GM12801 (cell line): ENCODE results near the gene KRT38.

Source experiments
- TF ChIP-seq, protein P1 (sequence below): IDR thresholded peaks from one replicate; pipeline ENCODE4 v1.5.1; 2011; ENCODE audit warnings: control low read depth; ENCODE audit not compliant: insufficient read length; ENCODE audit errors: extremely low read depth

KRT38 gene

DNA sequence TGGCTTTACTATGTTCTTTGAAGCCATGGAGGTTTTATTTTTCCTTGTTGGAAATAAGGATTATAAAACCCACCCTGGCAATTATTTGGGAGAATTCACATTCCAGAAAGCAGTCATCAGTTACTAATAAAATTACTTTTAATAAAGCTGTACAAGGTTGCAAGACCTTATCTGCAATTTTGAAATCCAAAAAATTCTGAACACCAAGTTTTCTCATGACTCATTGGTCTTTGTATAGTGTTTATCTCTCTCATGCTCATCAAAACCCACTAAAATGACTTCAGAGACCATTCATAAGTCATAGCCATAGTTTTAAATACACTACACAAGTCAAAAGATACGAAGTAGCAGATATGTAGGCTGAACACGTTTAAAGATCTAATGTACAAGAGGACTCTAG is 6.0 kb upstream of the KRT38 start:
- TF ChIP-seq, protein P1, sequence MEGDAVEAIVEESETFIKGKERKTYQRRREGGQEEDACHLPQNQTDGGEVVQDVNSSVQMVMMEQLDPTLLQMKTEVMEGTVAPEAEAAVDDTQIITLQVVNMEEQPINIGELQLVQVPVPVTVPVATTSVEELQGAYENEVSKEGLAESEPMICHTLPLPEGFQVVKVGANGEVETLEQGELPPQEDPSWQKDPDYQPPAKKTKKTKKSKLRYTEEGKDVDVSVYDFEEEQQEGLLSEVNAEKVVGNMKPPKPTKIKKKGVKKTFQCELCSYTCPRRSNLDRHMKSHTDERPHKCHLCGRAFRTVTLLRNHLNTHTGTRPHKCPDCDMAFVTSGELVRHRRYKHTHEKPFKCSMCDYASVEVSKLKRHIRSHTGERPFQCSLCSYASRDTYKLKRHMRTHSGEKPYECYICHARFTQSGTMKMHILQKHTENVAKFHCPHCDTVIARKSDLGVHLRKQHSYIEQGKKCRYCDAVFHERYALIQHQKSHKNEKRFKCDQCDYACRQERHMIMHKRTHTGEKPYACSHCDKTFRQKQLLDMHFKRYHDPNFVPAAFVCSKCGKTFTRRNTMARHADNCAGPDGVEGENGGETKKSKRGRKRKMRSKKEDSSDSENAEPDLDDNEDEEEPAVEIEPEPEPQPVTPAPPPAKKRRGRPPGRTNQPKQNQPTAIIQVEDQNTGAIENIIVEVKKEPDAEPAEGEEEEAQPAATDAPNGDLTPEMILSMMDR, result no peak

DNA sequence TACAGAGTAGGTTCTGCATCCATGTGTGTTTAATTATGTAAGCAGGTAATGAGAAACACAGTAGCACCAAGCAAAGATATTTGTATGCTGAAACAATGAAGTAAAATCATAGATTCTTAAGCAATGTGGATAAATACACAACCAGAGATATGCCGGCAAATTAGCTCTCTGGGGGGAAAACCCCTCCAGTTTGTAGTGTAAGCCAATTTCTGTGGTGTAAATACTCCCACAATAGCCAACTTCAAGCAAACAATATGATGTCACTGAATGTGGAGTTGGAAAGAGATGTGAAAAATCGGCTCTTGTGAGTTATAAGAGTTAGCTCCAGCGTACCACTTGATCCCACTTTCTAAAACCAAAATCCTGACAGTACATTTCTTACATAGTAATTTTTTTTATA is 3.9 kb upstream of the KRT38 start:
- TF ChIP-seq, protein P1, result no peak

DNA sequence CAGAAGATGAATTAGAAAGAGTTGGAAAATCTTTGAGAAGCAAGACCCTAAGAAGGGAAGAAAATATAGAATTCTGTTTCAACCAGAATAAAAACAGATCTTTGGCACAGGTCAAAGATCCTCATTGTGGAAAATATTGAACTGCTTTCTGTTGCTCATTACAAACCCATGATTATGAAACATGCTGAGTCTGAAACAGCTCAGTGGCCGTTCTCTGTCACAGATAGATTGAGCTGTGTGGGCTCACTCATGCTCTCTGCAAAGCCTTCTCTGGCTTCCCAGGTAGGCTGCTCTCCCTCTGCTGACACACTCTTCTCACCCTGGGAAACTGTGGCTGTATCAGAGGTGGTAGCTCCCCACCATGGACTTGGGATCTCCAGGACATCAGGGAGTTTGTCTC is 3.4 kb upstream of the KRT38 start:
- TF ChIP-seq, protein P1, result no peak

DNA sequence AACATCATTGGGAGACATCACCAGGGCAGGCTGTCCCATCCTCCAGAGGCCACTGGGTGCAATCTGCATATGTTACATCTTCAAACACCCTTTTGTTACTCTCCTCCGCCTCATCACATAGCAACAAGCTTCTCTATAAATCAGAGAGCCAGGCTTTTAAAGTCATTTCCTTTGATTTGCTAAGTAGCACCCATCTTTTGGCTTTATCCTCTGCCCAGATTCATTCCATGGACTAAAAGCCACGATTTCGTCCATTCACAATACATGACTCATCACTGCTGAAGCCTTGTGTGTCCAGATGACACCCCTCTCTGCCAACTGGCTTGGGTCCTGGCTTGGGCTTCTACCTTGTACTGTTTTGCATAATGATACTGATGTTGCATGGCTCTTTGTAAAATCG is 2.0 kb upstream of the KRT38 start:
- TF ChIP-seq, protein P1, result no peak

DNA sequence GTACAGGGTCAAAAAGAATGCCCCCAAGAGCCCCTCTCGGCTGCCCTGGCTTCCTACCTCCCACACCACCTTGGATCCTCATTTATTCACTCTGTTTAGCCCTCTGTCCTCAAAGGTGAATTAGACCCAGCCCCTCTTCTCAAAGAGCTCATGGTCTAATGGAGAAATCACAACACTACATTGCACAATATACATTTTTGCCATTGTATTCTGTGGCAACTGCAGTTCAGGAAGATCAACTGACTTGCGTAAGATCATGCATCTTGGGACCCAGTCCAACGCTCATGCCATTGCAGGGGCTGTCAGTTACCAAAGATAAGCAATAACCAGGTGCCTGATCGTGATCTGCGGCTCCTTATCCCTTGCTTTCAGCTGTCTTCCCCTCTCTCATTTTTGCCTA is 1.4 kb downstream of the KRT38 start:
- TF ChIP-seq, protein P1, result no peak

DNA sequence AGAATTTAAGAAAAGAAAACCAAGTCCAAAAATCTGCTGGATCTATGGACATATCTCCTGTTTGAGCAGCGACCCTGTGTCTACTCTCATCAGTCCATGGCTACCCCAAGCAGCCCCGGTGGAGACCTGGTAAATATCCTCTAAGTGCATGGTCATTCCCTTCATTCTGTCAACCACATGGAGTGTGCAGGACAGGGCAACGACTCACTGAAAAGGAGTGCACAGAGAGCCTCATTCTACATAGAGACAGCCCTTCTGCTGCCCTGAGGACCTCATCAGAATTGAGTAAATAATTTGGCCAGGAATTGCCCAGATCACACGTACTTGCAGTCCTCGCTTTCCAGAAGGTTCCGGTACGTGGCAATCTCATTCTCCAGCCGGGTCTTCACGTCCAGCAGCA is 3.0 kb downstream of the KRT38 start:
- TF ChIP-seq, protein P1, result no peak

DNA sequence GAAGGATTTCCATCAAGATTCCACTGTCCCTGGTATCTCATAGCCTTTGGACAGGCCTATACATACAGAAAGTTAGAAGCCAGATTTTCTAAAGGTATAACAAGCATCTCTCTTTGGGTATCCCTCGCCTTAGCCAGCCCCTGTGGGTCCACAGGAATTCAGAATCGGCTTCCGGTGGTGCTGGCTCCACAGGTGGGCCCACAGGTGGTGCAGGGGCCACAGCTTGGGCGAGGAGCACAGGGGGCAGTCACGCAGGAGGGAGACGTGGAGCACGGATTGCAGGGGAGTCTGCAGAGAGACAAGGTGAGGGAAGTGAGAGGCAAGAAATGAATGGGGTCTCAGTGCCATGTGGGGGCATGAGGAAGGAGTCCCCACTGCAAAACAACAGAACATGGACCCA is 3.5 kb downstream of the KRT38 start:
- TF ChIP-seq, protein P1, result no peak

DNA sequence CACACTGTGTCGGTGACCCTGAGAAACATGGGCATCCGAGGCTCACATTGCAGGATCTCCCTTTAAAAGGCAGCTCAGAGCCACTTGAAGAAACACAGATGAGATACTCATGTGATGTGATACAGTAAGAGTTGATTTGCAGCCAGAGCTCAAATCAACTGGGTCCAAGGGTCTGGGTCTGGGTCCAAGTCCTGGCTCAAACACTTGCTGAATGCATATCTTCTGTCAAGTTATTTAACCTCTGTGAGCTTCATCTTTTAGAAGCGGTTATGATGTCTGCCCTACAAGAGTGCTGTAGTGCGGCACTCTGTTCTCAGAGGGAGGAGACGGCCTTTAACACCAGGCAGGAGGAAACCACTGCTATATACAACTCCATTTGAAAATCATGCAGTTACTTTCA is 6.4 kb downstream of the KRT38 start:
- TF ChIP-seq, protein P1, result no peak
